B cell (primary cell): ENCODE results near the gene EMX1.

Source experiments
- EZH2 ChIP-seq: IDR thresholded peaks from 2 replicates; pipeline ENCODE4 v1.6.1; 2012; ENCODE audit warnings: borderline replicate concordance, low read depth, mild to moderate bottlenecking, moderate library complexity, low read length; ENCODE audit not compliant: insufficient read depth, poor library complexity, severe bottlenecking
- TF ChIP-seq, protein P1 (sequence below): fragments of 200-600 bp; IDR thresholded peaks from one replicate; pipeline ENCODE4 v1.8.0; 2022; ENCODE audit warnings: antibody characterized with exemption, mild to moderate bottlenecking

DNA sequence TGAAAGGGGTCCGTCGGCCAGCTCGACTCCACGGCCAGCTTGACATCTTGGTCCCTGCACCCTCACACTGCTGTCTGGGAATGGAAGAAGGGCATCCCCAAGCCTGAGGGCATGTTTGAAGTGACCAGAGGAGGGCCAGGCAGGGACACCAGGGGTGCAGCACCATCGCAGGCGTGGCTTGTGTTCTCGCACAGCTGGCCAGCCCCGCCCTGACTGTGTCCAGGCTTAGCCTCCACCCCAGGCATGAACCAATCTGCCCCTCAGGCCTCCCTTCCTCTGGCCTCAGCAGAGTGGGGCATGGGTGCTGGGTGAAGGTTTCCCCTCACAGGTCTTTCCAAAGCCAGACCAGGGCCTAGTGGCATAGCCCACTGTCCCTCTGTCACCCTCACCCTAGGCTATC, 25.0 kb downstream of the EMX1 start:
- no peak for TF ChIP-seq EZH2
- TF ChIP-seq, protein P1, sequence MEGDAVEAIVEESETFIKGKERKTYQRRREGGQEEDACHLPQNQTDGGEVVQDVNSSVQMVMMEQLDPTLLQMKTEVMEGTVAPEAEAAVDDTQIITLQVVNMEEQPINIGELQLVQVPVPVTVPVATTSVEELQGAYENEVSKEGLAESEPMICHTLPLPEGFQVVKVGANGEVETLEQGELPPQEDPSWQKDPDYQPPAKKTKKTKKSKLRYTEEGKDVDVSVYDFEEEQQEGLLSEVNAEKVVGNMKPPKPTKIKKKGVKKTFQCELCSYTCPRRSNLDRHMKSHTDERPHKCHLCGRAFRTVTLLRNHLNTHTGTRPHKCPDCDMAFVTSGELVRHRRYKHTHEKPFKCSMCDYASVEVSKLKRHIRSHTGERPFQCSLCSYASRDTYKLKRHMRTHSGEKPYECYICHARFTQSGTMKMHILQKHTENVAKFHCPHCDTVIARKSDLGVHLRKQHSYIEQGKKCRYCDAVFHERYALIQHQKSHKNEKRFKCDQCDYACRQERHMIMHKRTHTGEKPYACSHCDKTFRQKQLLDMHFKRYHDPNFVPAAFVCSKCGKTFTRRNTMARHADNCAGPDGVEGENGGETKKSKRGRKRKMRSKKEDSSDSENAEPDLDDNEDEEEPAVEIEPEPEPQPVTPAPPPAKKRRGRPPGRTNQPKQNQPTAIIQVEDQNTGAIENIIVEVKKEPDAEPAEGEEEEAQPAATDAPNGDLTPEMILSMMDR: no peak
